Stimulated activated CD8-positive, alpha-beta memory T cell treated with anti-CD3 and anti-CD28 coated beads, Interleukin-7, amount 100 ng/mL, for 4 hours (primary cell): ENCODE measurements around the gene ASAP2.

Experiments
- DNase-seq, 2 donors: peaks; one replicate each; pipeline ENCODE4 v3.0.0-alpha.2; 2020; ENCODE audit warnings: low read depth in 2 of 2

Gene ASAP2

DNA sequence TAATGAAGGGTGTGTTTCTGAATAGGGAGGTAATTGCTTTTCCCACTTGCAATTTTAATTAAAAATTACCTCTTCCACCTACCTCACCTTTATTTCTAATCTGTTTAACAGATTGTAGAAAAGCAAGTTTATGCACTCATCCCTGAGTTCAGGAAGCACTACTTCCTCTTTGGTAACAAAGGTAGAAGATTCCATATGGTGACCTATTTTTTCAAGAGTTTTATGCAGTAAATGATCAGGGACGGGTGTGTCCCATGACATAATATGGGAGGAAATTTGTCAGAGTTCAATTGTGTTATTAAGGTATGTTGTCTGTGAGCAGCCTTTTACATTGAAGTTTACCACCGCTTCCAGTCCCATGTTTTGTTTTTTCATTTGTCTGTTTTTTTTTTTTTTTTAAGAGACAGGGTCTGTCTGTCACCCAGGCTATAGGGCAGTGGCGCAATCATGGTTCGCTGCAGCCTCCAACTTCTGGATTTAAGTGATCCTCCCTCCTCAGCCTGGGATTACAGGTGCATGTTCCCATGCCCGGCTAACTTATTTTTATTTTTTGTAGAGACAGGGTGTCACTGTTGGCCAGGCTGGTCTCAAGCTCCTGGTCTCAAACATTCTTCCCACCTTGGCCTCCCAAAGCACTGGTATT lies 68.2 kb downstream of the ASAP2 start:
- DNase-seq: no peak

DNA sequence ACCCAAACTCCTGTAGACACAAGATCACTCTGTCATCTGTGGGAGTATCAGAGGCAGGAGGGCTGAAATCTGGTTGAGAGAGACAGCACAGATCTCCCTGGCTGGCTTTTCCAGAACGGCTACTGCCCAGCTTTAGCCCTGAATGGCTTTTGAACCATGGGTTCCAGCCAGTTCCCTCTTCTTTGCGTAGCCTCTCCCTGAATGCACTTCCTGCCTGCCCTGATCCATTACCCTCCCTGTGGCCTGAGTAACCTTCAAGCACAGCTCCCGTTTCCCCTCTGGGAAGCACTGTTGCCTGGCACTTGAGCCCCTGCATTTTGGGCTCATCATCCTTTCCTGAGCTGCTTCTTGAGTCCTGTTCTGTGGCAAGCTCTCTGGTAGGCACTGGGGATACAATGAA lies 68.8 kb downstream of the ASAP2 start:
- no peak for DNase-seq

DNA sequence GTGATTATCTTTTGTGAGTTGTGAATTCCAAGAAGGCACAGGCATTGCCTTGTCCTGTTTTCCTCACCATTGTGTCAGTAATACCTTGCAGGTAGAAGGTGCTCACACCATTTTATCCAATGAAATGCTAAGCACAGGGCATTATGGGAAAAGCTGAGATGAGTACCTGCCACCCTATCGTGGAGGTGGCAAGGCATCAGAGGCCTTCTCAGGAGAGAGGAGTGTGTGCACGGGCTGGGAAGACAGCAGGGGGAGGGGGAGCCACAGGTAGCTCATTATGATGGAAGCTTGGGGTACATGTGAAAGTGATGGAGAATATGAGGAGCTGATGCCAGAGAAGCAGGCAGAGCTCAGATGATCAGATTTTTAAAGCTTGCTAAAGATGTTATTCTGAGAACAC lies 69.5 kb downstream of the ASAP2 start:
- no peak for DNase-seq

DNA sequence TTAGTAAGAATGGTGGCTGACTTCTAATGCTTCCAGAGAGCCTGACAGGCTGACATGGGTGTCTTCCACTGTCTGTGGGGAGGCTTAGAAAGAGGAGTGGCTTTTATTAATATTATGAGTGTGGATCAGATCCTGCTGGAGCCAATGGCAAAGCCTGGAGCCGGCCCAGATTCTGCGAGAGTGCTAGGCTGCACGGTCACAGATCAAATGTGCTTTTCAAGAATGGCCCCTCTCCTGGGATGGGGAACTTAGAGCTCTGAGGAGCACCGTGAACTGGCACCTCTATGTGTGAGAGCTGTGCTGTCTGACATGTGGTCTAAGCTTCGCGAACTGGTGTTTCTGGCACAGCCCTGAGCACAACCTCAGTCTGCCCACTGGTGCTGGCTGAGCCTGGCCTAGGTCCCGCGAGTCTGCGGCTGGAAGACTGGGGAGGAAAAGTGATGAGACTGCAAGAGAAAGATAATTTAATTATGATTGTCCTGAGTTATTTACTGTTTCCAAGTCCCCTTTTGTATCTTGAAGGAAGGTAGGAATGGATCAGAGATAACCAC lies 70.4 kb downstream of the ASAP2 start:
- DNase-seq: no peak

DNA sequence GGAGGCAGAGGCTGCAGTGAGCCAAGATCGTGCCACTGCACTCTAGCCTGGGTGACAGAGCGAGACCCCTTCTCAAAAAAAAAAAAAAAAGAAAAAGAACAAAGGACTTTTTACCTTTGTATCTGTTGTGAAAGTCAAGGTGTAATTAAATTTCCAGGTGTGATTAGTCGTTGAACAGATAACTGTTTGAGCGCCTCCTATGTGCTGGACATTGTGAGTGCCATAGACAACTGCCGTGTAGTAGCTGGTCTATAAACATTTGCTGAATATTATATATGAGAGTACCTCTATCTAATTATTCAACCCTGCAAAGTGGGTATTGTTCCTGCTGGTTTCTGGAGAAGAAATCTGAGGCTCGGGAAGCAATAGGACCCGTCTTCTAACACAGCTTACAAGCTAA lies 71.8 kb downstream of the ASAP2 start:
- DNase-seq: no peak

DNA sequence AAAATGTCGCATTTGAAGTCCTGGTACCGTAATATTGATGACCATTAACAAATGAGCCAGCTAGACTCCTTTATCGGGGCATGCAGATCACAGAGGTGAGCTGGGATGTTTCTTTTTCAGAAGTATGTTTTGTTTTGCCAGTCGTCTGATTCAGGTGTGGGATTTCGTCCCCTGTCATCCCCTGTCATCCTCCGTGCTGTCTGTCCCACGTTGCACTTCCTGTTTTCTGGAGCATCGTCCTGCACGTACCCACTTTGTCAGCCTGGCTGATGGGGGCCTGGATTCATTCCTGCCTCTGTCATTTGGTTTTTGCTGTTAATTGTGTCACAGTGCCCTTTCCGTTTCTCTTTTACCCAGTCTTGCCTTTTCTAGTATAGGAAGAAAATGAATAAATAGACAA lies 72.8 kb downstream of the ASAP2 start:
- DNase-seq: no peak

- DNase-seq: no peak
Observed at GRCh38 chr2:9280224-9280623, 73.6 kb downstream of the ASAP2 start.

- DNase-seq: no peak
Observed at GRCh38 chr2:9281145-9281544, 74.5 kb downstream of the ASAP2 start.

DNA sequence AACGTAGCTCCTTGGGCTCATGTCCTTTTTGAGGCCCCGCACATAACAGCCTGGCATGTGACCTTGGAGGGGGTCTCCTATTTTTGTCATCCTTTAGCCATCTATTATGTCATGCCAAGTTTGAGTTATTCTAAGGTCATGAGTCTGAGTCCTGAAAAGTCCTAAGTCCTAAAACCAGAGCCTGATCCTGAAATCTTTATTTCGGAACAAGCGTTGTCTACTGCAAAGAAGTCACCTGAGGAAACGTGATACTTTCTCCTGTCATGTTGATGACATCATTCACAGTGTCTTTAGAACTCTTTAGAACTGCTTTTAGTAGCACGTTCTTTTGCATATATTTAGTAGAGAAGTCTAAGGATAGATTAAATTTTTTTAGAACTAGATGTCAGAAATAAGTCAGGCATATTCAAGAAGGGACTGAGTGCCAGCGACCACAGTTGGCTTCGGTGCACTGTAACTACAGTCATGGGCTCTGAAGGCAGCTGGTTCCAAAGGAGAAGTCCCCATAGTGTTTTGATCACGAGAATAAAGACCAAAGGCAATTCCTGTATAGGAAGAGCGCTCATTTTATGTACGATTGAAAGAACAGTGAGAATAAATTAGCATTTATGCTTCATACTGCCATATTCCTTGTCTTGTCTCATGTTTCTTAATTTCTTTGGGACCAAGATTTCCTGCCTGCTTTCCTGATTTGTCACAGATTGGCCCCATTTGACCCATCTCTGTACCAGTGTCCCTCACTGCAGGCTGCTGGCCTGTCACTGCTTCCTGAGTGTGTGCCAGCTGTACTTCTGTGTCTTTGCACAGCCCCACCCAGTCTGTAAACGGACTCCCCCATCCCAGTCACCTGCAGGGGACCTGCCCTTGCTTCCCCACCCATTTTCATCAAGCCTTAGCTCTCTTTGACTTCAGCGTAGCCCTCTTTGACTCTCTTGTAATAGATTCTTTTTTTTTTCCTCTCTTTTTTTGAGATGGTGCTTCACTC lies 75.8 kb downstream of the ASAP2 start:
- no peak for DNase-seq

GRCh38 chr2:9284521-9285297 lies 78.1 kb downstream of the ASAP2 start:
- DNase-seq: no peak

- DNase-seq: no peak
Observed at GRCh38 chr2:9285385-9285920, 78.8 kb downstream of the ASAP2 start.

GRCh38 chr2:9285921-9286320 lies 79.3 kb downstream of the ASAP2 start:
- DNase-seq: no peak

- DNase-seq: no peak
Observed at GRCh38 chr2:9286554-9287399, 80.2 kb downstream of the ASAP2 start.

- DNase-seq: no peak
Observed at GRCh38 chr2:9287400-9288045, 80.9 kb downstream of the ASAP2 start.

DNA sequence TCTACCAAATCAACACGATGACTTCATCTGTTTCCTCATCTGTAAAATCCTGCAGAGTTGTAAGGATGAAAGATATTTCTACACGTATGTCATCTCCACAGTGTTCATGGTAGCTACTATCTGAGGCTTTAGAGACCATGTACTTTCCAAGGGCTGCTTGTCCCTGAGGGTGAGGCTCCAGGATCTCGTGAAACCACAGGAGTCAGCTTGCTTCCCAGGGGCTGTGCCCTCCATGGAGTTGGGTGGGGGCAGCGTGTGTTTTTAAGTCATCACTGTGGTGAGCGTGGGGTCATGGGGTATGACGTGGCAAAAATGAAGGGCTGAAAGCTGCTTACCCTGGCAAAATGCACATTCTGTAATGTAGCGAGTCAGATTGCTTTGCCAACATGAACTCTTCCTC lies 81.6 kb downstream of the ASAP2 start:
- no peak for DNase-seq

- no peak for DNase-seq
Observed at GRCh38 chr2:9288681-9289338, 82.2 kb downstream of the ASAP2 start.

GRCh38 chr2:9291331-9291730 lies 84.7 kb downstream of the ASAP2 start:
- DNase-seq: no peak

DNA sequence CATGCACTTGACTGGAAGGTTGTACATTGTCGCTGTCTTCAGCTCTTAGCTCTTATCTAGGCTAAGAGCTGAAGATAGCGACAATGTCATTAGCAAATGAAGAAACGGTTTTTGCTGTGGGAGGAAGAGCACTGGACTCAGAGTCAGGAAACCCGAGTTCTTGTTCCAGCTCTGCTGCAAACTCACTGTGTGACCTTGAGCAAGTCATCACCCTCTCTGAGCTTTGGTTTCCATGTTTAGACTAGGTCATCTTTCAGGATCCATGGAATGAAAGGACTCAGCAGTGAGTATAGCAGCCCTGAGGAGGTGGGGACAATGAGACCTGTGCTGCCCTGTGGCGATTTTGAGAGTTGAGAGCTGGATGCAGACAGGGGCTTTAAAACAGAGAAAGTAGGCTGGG lies 85.3 kb downstream of the ASAP2 start:
- DNase-seq: no peak

DNA sequence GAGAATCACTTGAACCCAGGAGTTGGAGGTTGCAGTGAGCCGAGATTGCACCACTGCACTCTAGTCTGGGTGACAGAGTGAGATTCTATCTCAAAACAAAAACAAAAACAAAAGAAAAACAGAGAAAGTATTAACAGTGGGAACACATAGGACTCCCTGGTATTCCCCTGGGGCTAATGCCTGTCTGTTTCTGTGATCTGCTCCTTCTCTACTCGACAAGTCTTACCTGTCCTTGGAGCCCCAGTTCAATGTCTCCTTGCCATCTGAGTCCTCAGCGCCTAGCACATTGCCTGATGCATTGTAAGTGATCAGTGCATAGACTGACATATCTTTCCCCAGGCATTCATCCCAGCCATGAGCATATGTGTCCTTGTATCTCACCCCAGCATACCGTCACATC lies 85.8 kb downstream of the ASAP2 start:
- no peak for DNase-seq

DNA sequence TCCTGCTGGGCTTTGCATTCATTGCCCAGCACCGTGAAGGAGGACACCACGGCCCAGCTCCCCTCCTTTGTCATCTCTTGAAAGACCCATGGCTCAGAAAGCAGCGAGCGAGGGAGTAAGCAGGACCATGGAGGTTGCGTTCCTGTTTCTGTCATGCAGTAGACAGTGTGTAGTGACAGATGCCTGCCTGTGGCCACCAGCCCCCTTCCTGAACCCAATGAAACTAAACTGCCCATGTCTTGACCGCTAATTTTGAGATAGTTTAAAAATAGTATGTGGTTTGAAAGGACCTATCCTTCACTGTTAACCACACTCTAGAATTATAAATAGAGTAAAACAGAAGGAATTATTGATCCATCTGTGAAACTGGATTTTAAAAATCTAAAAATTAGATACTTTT lies 88.2 kb downstream of the ASAP2 start:
- no peak for DNase-seq
